ENCODE results near the gene GCLM.

GRCh38 chr1:93837961-93838360 lies 71.3 kb downstream of the GCLM start:
- no peak for TF ChIP-seq CTCF (IDR thresholded peaks at IDR 0.05)
- TF ChIP-seq EZH2 (IDR thresholded peaks at IDR 0.05; ENCODE audit: borderline replicate concordance, insufficient read depth, low read depth, low read length, poor library complexity, severe bottlenecking): no peak
